Measurements from ENCODE around the gene CAPZB. TPM values are rescaled to one million over a fixed set of nuclear protein-coding genes. Genes with fewer than 3 reads are reported as not detected.

Gene CAPZB
- total RNA-seq, 1 experiment from 2014 or later, result 348 TPM

DNA sequence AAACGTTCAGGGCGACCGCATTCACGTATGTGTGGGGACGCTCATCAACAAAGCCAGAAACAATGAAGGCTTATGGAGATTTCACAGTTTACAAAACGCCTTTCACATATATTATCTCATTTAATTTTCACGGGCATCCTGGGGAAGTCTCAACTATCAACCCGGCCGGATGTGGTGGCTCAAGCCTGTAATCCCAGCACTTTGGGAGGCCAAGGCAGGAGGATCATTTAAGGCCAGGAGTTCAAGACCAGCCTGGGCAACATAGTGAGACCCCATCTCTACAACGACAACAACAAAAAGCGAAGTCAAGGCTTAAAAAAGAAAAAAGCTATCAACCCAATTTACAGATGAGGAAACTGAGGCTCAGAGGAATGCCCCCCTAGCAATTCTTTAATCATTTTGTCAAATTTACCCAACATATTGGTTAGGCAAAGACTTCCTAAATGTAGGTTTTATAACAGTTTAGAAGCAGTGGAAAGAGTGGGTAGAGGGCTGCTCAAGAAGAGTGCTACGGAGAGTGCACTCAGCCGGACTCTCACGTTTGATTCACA, 144.9 kb downstream of the CAPZB start:
- Mint-ChIP-seq H3K27ac (peak overlapping the region in 1 of 3 experiments; percentile 53; a peak in 1 of 7 replicates), H3K4me3 (no peak overlapping the region), H3K27me3 (ENCODE audit: low read depth) (no peaks in the 10 kb centered on the region; the same call in 1 of the 2 replicates), H3K36me3 (ENCODE audit: insufficient read depth in 1 of 3, low read depth in 3 of 3) (peaks cover 15 to 56% (median 26%) of the 10 kb centered on the region in 3 experiments), H3K4me1 (peaks cover 22 to 35% of the 10 kb centered on the region in 2 experiments), H3K9me3 (no peaks in the 10 kb centered on the region)
- TF ChIP-seq, protein P1, sequence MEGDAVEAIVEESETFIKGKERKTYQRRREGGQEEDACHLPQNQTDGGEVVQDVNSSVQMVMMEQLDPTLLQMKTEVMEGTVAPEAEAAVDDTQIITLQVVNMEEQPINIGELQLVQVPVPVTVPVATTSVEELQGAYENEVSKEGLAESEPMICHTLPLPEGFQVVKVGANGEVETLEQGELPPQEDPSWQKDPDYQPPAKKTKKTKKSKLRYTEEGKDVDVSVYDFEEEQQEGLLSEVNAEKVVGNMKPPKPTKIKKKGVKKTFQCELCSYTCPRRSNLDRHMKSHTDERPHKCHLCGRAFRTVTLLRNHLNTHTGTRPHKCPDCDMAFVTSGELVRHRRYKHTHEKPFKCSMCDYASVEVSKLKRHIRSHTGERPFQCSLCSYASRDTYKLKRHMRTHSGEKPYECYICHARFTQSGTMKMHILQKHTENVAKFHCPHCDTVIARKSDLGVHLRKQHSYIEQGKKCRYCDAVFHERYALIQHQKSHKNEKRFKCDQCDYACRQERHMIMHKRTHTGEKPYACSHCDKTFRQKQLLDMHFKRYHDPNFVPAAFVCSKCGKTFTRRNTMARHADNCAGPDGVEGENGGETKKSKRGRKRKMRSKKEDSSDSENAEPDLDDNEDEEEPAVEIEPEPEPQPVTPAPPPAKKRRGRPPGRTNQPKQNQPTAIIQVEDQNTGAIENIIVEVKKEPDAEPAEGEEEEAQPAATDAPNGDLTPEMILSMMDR (conservative IDR thresholded peaks at IDR 0.05), result no peak
- no peaks in the 10 kb centered on the region for H3K79me2 ChIP-seq (ENCODE audit: insufficient read depth, low read length)
- no peak overlapping the region for H3K14ac ChIP-seq (ENCODE audit: insufficient read depth, low read length)
- H3K56ac ChIP-seq (ENCODE audit: insufficient read length, low read depth, low read length), result no peak overlapping the region
- H3K4ac ChIP-seq (ENCODE audit: low read depth, low read length), result no peak overlapping the region
- no peak overlapping the region for H3K23ac ChIP-seq (ENCODE audit: insufficient read length, low read depth, low read length)
- H3T11ph ChIP-seq (ENCODE audit: low read length), result no peak overlapping the region
- H2BK20ac ChIP-seq (ENCODE audit: low read depth, low read length, poor library complexity, severe bottlenecking), result no peak overlapping the region
- no peak overlapping the region for H3K9ac ChIP-seq (ENCODE audit: extremely low read depth, insufficient read length, low read length)
- peaks cover 2% of the 10 kb centered on the region; the same call in 1 of the 2 replicates for H3K4me1 ChIP-seq (ENCODE audit: insufficient read depth, low read length)
- no peak overlapping the region for H2BK15ac ChIP-seq (ENCODE audit: low read depth, low read length)
- no peaks in the 10 kb centered on the region for H3K79me1 ChIP-seq (ENCODE audit: insufficient read depth, low read depth, low read length, poor library complexity, severe bottlenecking)
- H3K9me3 ChIP-seq (ENCODE audit: control insufficient read depth, low read depth, low read length), result no peaks in the 10 kb centered on the region
- no peaks in the 10 kb centered on the region for H3K27me3 ChIP-seq (ENCODE audit: insufficient read depth, low read length)
- H3K23me2 ChIP-seq (ENCODE audit: insufficient read length, low read depth, low read length, poor library complexity, severe bottlenecking), result no peaks in the 10 kb centered on the region
- H2BK120ac ChIP-seq (ENCODE audit: low read depth, low read length, poor library complexity, severe bottlenecking), result no peak overlapping the region
- no peak overlapping the region for H3K27ac ChIP-seq (ENCODE audit: insufficient read length, low read depth, low read length)
- H4K8ac ChIP-seq (replicated peaks; ENCODE audit: insufficient read length, low read depth, low read length), result no peak overlapping the region
- no peak for DNase-seq
- no peak overlapping the region for H2BK5ac ChIP-seq (ENCODE audit: insufficient read length, low read length)
- no peak overlapping the region for H4K5ac ChIP-seq (ENCODE audit: insufficient read length, low read depth, low read length)
- no CpG with 5 or more reads among the region's 14 CpGs for WGBS (ENCODE audit: extremely low coverage, insufficient read length, low lambda C conversion rate)
- no peak overlapping the region for H4K91ac ChIP-seq (ENCODE audit: insufficient read length, low read depth, low read length)
- no peak overlapping the region for H2BK12ac ChIP-seq (ENCODE audit: insufficient read length, low read depth, low read length)
- no peak overlapping the region for H2AK5ac ChIP-seq (ENCODE audit: insufficient read length, low read length)
- no peak overlapping the region for H3K18ac ChIP-seq (ENCODE audit: insufficient read length, low read depth, low read length)
- H4K20me1 ChIP-seq (ENCODE audit: control insufficient read depth, insufficient read depth, insufficient read length), result no peaks in the 10 kb centered on the region
- no peak overlapping the region for H3K4me2 ChIP-seq (ENCODE audit: insufficient read depth, insufficient read length, low read length)
- no peak overlapping the region for H2AFZ ChIP-seq (ENCODE audit: low read length)

Measured in H9 (cell line).